Gastrocnemius medialis (tissue), 4 donors: Measurements from ENCODE around the gene SLC7A11. TPM values are rescaled to one million over a fixed set of nuclear protein-coding genes. Genes with fewer than 3 reads are reported as not detected.

Experiments used
- ATAC-seq, 2 donors: fragments of 150-250 bp; one replicate each; pipeline ENCODE4 v1.9.1; 2016
- DNase-seq, 2 donors: peaks; one replicate each; pipeline ENCODE4 v3.0.0-alpha.2; 2019
- H3K27ac ChIP-seq, 4 donors: fragments of 200-600 bp; sonication (generic); 1 replicate in 1 of 4; 2 replicates in 3 of 4; pipeline ENCODE4 v1.5.1; 2016 to 2018; ENCODE audit warnings: mild to moderate bottlenecking in 2 of 4, moderate library complexity in 1 of 4
- H3K27me3 ChIP-seq, 3 donors: fragments of 200-600 bp; sonication (generic) in 2 of 3; 1 replicate in 1 of 3; 2 replicates in 2 of 3; pipeline versions ENCODE4 v1.5.1 to v1.6.0; 2016 to 2019; ENCODE audit warnings: mild to moderate bottlenecking in 1 of 3, moderate library complexity in 1 of 3
- H3K36me3 ChIP-seq, 2 donors: fragments of 200-600 bp; sonication (generic) in 1 of 2; one replicate each; pipeline ENCODE4 v1.5.1; 2017 to 2018
- H3K4me1 ChIP-seq, 2 donors: fragments of 200-600 bp; sonication (generic) in 1 of 2; one replicate each; pipeline ENCODE4 v1.5.1; 2016 to 2017; ENCODE audit warnings: mild to moderate bottlenecking in 2 of 2
- H3K4me3 ChIP-seq, 4 donors: fragments of 200-600 bp; sonication (generic) in 3 of 4; 1 replicate in 1 of 4; 2 replicates in 3 of 4; pipeline ENCODE4 v1.5.1; 2016 to 2019; ENCODE audit warnings: mild to moderate bottlenecking in 2 of 4
- H3K9me3 ChIP-seq, 3 donors: fragments of 200-600 bp; sonication (generic) in 2 of 3; 1 replicate in 1 of 3; 2 replicates in 2 of 3; pipeline ENCODE4 v1.5.1; 2016 to 2019
- CTCF ChIP-seq, 5 experiments: fragments of 450-650 bp in 3 of 5; fragments of 200-600 bp in 2 of 5; sonication (generic) in 2 of 5; IDR thresholded peaks in 4 of 5; conservative IDR thresholded peaks in 1 of 5; 1 replicate in 4 of 5; 2 replicates in 1 of 5; pipeline ENCODE4 v1.5.1; 2016 to 2019; ENCODE audit warnings: antibody characterized with exemption in 5 of 5, mild to moderate bottlenecking in 3 of 5, moderate library complexity in 3 of 5
- POLR2A ChIP-seq, 2 donors: fragments of 450-650 bp; IDR thresholded peaks; one replicate each; pipeline ENCODE4 v1.6.1; 2017; ENCODE audit warnings: antibody characterized with exemption in 2 of 2, mild to moderate bottlenecking in 2 of 2, moderate library complexity in 2 of 2
- in situ Hi-C, 4 donors: fragments of 200-750 bp; cut with MboI; loops; one replicate each; pipeline versions ENCODE4 v1.15.0 to v1.8.0; 2017; ENCODE audit warnings: low sequenced_read_pairs in 4 of 4
- intact Hi-C: fragments of 100-400 bp; cut with DNase I; formaldehyde crosslinking; loops from one replicate; pipeline ENCODE4 v1.15.1; 2023; ENCODE audit warnings: low total_unique reads
- total RNA-seq, 4 donors: library from RNA; depleted of rRNA; stranded (reverse); fragments of >200 nt; gene quantifications; one replicate each; pipeline versions ENCODE4 v1.1.0 to v1.2.3, GENCODE V29; 2016

The SLC7A11 gene
- total RNA-seq, 4 donors from 2014 or later, result 0.10 to 0.11 TPM; not detected in 2

- H3K4me1 ChIP-seq, result no peaks in the 10 kb centered on the region
- no peak overlapping the region for H3K27ac ChIP-seq
- no peaks in the 10 kb centered on the region for H3K9me3 ChIP-seq
- no peaks in the 10 kb centered on the region for H3K27me3 ChIP-seq
- H3K4me3 ChIP-seq, result no peak overlapping the region
- in situ Hi-C loops, result loop anchor here in 3 of 4 donors (10.0 to 25.0 kb wide), 4 partner anchors 151 to 1064 kb away; no protein-coding TSS in a partner anchor
- DNase-seq (no peak), ATAC-seq (no peak)
- no peaks in the 10 kb centered on the region for H3K36me3 ChIP-seq
- TF ChIP-seq POLR2A (IDR thresholded peaks at IDR 0.05) (no peak), CTCF (IDR thresholded peaks at IDR 0.05 in 4 of 5, conservative IDR thresholded peaks at IDR 0.05 in 1 of 5) (no peak)
- intact Hi-C loops, result no loop called here
Measured at GRCh38 chr4:138188406-138189084, 53.6 kb downstream of the SLC7A11 start.

DNA sequence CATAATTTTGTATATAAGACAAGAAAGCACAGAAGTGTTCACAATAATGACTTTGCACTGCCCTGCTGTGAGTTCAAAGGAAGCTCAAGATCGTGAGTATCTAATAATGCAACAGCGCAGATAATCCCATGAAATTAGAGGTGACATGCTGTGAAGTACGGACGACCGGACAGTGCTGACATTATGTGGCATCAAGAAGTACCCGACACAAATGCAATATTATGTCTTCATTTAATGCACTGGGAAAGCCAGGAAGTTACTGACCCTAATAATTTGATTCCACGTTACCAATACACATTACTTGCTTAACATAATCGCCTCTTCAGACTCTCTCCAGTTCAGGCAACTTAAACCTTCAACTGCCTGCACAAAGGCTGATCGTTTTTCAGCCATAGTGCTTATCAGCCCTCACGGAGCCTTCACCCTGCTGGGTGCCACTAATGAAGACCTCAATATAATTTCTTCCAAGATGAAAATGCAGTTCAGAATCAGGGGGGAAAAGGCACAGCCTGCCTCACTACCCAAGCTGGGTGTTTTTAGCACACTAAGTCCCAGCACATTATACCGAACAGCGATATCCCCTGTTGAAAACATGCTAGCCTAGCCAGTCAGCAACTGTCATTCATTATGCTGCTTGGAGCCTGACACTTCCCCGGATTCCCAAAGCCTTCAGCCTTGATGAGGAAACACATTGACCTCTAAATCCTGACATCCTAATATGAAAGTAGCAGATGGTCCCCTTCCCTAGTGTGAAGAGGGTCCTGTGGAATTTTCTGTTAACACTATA, 56.1 kb downstream of the SLC7A11 start:
- intact Hi-C loops, result no loop called here
- H3K9me3 ChIP-seq, result no peaks in the 10 kb centered on the region
- no peaks in the 10 kb centered on the region for H3K36me3 ChIP-seq
- no peak overlapping the region for H3K4me3 ChIP-seq
- DNase-seq (no peak), ATAC-seq (no peak)
- H3K27me3 ChIP-seq, result no peaks in the 10 kb centered on the region
- H3K27ac ChIP-seq, result no peak overlapping the region
- peaks cover 8 to 18% of the 10 kb centered on the region in 2 donors for H3K4me1 ChIP-seq
- in situ Hi-C loops, result loop anchor here in 3 of 4 donors (10.0 to 25.0 kb wide), 4 partner anchors 149 to 1061 kb away; no protein-coding TSS in a partner anchor
- TF ChIP-seq CTCF (IDR thresholded peaks at IDR 0.05 in 4 of 5, conservative IDR thresholded peaks at IDR 0.05 in 1 of 5) (no peak), POLR2A (IDR thresholded peaks at IDR 0.05) (no peak)

DNA sequence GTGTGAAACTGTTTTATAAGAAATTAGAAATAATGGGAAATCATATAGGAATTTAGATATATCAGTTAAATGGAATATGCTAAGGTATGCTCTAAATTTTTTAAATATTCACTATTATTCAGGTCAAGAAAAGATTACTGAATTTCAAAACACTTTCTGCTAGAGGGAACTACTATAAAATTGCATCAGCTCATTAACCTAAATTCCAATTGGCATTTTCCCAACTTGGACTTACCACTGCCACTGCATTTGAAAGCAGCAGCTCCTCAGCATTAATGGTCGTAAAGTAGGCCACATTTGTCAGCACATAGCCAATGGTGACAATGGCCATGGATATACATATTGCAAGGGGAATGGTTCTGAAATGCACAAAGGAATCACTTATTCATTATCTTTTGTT, 57.3 kb downstream of the SLC7A11 start:
- in situ Hi-C loops (loop anchor here in 3 of 4 donors (10.0 to 25.0 kb wide), 4 partner anchors 148 to 1060 kb away; no protein-coding TSS in a partner anchor), intact Hi-C loops (loop anchor here (5.0 kb wide), 2 partner anchors 363 to 497 kb away; no protein-coding TSS in a partner anchor)
- H3K4me3 ChIP-seq, result no peak overlapping the region
- H3K36me3 ChIP-seq, result no peaks in the 10 kb centered on the region
- H3K27me3 ChIP-seq, result no peaks in the 10 kb centered on the region
- TF ChIP-seq POLR2A (IDR thresholded peaks at IDR 0.05), result no peak
- no peak for TF ChIP-seq CTCF (IDR thresholded peaks at IDR 0.05 in 4 of 5, conservative IDR thresholded peaks at IDR 0.05 in 1 of 5)
- H3K4me1 ChIP-seq, result peaks cover 11 to 21% of the 10 kb centered on the region in 2 donors
- H3K27ac ChIP-seq, result no peak overlapping the region
- H3K9me3 ChIP-seq, result no peaks in the 10 kb centered on the region
- no peak for ATAC-seq
- DNase-seq, result no peak

- Histone ChIP-seq H3K9me3 (no peaks in the 10 kb centered on the region), H3K4me1 (peaks cover 11 to 21% of the 10 kb centered on the region in 2 donors), H3K36me3 (no peaks in the 10 kb centered on the region), H3K27ac (no peak overlapping the region), H3K4me3 (no peak overlapping the region), H3K27me3 (no peaks in the 10 kb centered on the region)
- in situ Hi-C loops (loop anchor here in 3 of 4 donors (10.0 to 25.0 kb wide), 4 partner anchors 146 to 1058 kb away; no protein-coding TSS in a partner anchor), intact Hi-C loops (loop anchor here (2.0 to 5.0 kb wide), 3 partner anchors 148 to 499 kb away; no protein-coding TSS in a partner anchor)
- peak; percentile 45 to 66 (median 61) for TF ChIP-seq CTCF (IDR thresholded peaks at IDR 0.05 in 4 of 5, conservative IDR thresholded peaks at IDR 0.05 in 1 of 5)
- no peak for TF ChIP-seq POLR2A (IDR thresholded peaks at IDR 0.05)
- no peak for DNase-seq
- ATAC-seq, result peak; percentile 64 to 75
Measured at GRCh38 chr4:138182838-138183426, 59.2 kb downstream of the SLC7A11 start.
